Keratinocyte (primary cell): ENCODE results near the gene TNXB. TPM values are rescaled to one million over a fixed set of nuclear protein-coding genes. Genes with fewer than 3 reads are reported as not detected.

Source experiments
- DNase-seq: peaks from one replicate; pipeline ENCODE4 v3.0.0-alpha.2; 2011; ENCODE audit warnings: low read depth, missing footprints, low spot score
- FAIRE-seq: peaks from 2 replicates; lab custom pipeline; 2011; peaks lifted over from hg19 to GRCh38; lab: Jason Lieb, UNC
- H2AFZ ChIP-seq: 2 replicates; pipeline ENCODE4 v1.6.0; 2012; ENCODE audit warnings: low read length, control low read depth, inconsistent platforms; ENCODE audit not compliant: control insufficient read depth
- H3K27ac ChIP-seq: 2 replicates; pipeline ENCODE4 v1.5.1; 2011; ENCODE audit warnings: low read length; ENCODE audit not compliant: control insufficient read depth, insufficient read depth
- H3K27me3 ChIP-seq: 3 replicates; pipeline ENCODE4 v1.6.0; 2011; ENCODE audit warnings: low read length; ENCODE audit not compliant: control insufficient read depth, insufficient read depth; ENCODE audit errors: extremely low read depth
- H3K36me3 ChIP-seq, 2 experiments: 2 replicates in 1 of 2; 3 replicates in 1 of 2; pipeline ENCODE4 v1.5.1; 2011; ENCODE audit warnings: low read length in 2 of 2, mild to moderate bottlenecking in 1 of 2; ENCODE audit not compliant: control insufficient read depth in 2 of 2, insufficient read depth in 2 of 2; ENCODE audit errors: extremely low read depth in 1 of 2
- H3K4me1 ChIP-seq: 3 replicates; pipeline ENCODE4 v1.5.1; 2011; ENCODE audit warnings: low read length; ENCODE audit not compliant: control insufficient read depth, insufficient read depth; ENCODE audit errors: extremely low read depth
- H3K4me2 ChIP-seq: 3 replicates; pipeline ENCODE4 v1.6.0; 2011; ENCODE audit warnings: low read depth, low read length; ENCODE audit not compliant: control insufficient read depth, insufficient read depth; ENCODE audit errors: extremely low read depth
- H3K4me3 ChIP-seq, 3 experiments: fragments of 200-600 bp in 1 of 3; sonication (generic) in 1 of 3; 2 replicates in 2 of 3; 3 replicates in 1 of 3; pipeline ENCODE4 v1.5.1; 2011 to 2016; ENCODE audit warnings: low read length in 3 of 3, mild to moderate bottlenecking in 3 of 3, control low read depth in 2 of 3, inconsistent platforms in 1 of 3, low read depth in 1 of 3, mixed read lengths in 1 of 3, mixed run types in 1 of 3, moderate library complexity in 1 of 3; ENCODE audit not compliant: control insufficient read depth in 2 of 3, insufficient read depth in 2 of 3; ENCODE audit errors: extremely low read depth in 1 of 3
- H3K79me2 ChIP-seq: 2 replicates; pipeline ENCODE4 v1.6.0; 2012; ENCODE audit warnings: low read length; ENCODE audit not compliant: control insufficient read depth, insufficient read depth
- H3K9ac ChIP-seq: 3 replicates; pipeline ENCODE4 v1.6.0; 2011; ENCODE audit warnings: low read length; ENCODE audit not compliant: control insufficient read depth, insufficient read depth; ENCODE audit errors: extremely low read depth
- H3K9me1 ChIP-seq: 3 replicates; pipeline ENCODE4 v1.6.0; 2011; ENCODE audit warnings: low read length; ENCODE audit not compliant: control insufficient read depth, insufficient read depth; ENCODE audit errors: extremely low read depth
- H3K9me3 ChIP-seq: 2 replicates; pipeline ENCODE4 v1.5.1; 2012; ENCODE audit warnings: low read depth, low read length; ENCODE audit not compliant: control insufficient read depth
- H4K20me1 ChIP-seq: 3 replicates; pipeline ENCODE4 v1.6.0; 2011; ENCODE audit warnings: low read length; ENCODE audit not compliant: control insufficient read depth, insufficient read depth; ENCODE audit errors: extremely low read depth
- EZH2 ChIP-seq: IDR thresholded peaks from one replicate; pipeline ENCODE4 v1.6.1; 2012; ENCODE audit warnings: inconsistent platforms, mild to moderate bottlenecking, low read length, moderate library complexity
- dilution Hi-C: fragments of 300-500 bp; cut with MboI; formaldehyde crosslinking; loops from one replicate; pipeline ENCODE4 v1.7.0; 2020; ENCODE audit warnings: low sequenced_read_pairs; ENCODE audit not compliant: extremely low pct_ligation_motif_present
- polyA plus RNA-seq, 5 experiments: library from polyadenylated mRNA; depleted of rRNA in 3 of 5; stranded (reverse) in 3 of 5; stranded (forward) in 1 of 5; unstranded in 1 of 5; fragments of >200 nt; gene quantifications; 1 replicate in 1 of 5; 2 replicates in 3 of 5; 3 replicates in 1 of 5; pipeline versions ENCODE4 v1.2.1 to v1.2.3, GENCODE V29; 2011 to 2012; ENCODE audit warnings: missing spikeins in 2 of 5, low read depth in 1 of 5, low replicate concordance in 1 of 5
- TF ChIP-seq, protein P1 (sequence below), 3 experiments: IDR thresholded peaks in 1 of 3; conservative IDR thresholded peaks in 1 of 3; optimal IDR thresholded peaks in 1 of 3; 2 replicates in 2 of 3; 3 replicates in 1 of 3; pipeline versions ENCODE3 to v1.5.1; 2011; ENCODE audit warnings: low read length in 3 of 3, mild to moderate bottlenecking in 3 of 3, moderate library complexity in 2 of 3, control low read depth in 1 of 3, inconsistent platforms in 1 of 3; ENCODE audit not compliant: insufficient read depth in 2 of 3; ENCODE audit errors: extremely low read depth in 1 of 3

The TNXB gene
- polyA plus RNA-seq, 1 donor (not counting 4 experiments of a cell fraction or from before 2014, with no cell fraction given), result 0.25 TPM

GRCh38 chr6:32117461-32117860, 8.3 kb upstream of the TNXB start:
- Histone ChIP-seq H3K4me1 (peaks cover 17% of the 10 kb centered on the region), H3K27ac (no peak overlapping the region), H2AFZ (no peak overlapping the region), H3K79me2 (no peaks in the 10 kb centered on the region), H3K9me3 (no peaks in the 10 kb centered on the region), H3K4me2 (no peak overlapping the region), H3K4me3 (no peak overlapping the region), H3K27me3 (no peaks in the 10 kb centered on the region), H4K20me1 (no peaks in the 10 kb centered on the region), H3K36me3 (peaks cover 26 to 40% of the 10 kb centered on the region in 2 experiments), H3K9me1 (no peaks in the 10 kb centered on the region), H3K9ac (no peak overlapping the region)
- FAIRE-seq (no peak), DNase-seq (no peak)
- TF ChIP-seq EZH2, result no peak
- TF ChIP-seq, protein P1, sequence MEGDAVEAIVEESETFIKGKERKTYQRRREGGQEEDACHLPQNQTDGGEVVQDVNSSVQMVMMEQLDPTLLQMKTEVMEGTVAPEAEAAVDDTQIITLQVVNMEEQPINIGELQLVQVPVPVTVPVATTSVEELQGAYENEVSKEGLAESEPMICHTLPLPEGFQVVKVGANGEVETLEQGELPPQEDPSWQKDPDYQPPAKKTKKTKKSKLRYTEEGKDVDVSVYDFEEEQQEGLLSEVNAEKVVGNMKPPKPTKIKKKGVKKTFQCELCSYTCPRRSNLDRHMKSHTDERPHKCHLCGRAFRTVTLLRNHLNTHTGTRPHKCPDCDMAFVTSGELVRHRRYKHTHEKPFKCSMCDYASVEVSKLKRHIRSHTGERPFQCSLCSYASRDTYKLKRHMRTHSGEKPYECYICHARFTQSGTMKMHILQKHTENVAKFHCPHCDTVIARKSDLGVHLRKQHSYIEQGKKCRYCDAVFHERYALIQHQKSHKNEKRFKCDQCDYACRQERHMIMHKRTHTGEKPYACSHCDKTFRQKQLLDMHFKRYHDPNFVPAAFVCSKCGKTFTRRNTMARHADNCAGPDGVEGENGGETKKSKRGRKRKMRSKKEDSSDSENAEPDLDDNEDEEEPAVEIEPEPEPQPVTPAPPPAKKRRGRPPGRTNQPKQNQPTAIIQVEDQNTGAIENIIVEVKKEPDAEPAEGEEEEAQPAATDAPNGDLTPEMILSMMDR (optimal IDR thresholded peaks at IDR 0.05 in 1 of 3, IDR thresholded peaks at IDR 0.05 in 1 of 3, conservative IDR thresholded peaks at IDR 0.05 in 1 of 3; ENCODE audit: extremely low read depth in 1 of 3, insufficient read depth in 2 of 3, low read length in 3 of 3), result no peak
- dilution Hi-C loops, result no loop called here

DNA sequence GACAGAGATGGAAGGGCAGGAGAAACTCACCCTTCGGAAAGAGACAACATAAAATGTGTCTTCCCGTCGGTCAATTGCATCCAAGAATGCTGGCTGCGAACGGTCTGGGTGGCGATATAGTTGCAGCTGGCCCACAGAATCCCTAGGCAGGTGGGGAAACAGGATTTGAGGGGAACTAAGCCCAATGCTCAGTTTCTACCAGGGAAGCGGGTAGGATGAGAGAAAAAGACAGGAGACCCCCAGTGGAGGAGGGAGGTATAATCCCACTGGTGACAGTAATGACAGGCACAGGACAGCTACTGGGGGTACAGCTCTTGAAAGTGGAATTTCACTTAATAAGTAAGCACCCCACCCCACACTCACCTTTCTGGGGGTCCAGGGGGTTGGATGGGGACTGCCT, 7.5 kb upstream of the TNXB start:
- FAIRE-seq, result no peak
- H3K9me3 ChIP-seq, result no peaks in the 10 kb centered on the region
- no peak for DNase-seq
- H4K20me1 ChIP-seq, result no peaks in the 10 kb centered on the region
- H3K4me2 ChIP-seq, result no peak overlapping the region
- H3K27ac ChIP-seq, result no peak overlapping the region
- no peak overlapping the region for H2AFZ ChIP-seq
- H3K36me3 ChIP-seq, result peaks cover 26 to 34% of the 10 kb centered on the region in 2 experiments
- H3K79me2 ChIP-seq, result no peaks in the 10 kb centered on the region
- no peaks in the 10 kb centered on the region for H3K27me3 ChIP-seq
- H3K9ac ChIP-seq, result no peak overlapping the region
- H3K9me1 ChIP-seq, result no peaks in the 10 kb centered on the region
- peaks cover 17% of the 10 kb centered on the region for H3K4me1 ChIP-seq
- dilution Hi-C loops, result no loop called here
- no peak for TF ChIP-seq EZH2
- TF ChIP-seq, protein P1 (optimal IDR thresholded peaks at IDR 0.05 in 1 of 3, IDR thresholded peaks at IDR 0.05 in 1 of 3, conservative IDR thresholded peaks at IDR 0.05 in 1 of 3; ENCODE audit: extremely low read depth in 1 of 3, insufficient read depth in 2 of 3, low read length in 3 of 3), result peak; percentile 25 to 42 (median 31)
- no peak overlapping the region for H3K4me3 ChIP-seq
